ENCODE results near the gene DDX47.

DNA sequence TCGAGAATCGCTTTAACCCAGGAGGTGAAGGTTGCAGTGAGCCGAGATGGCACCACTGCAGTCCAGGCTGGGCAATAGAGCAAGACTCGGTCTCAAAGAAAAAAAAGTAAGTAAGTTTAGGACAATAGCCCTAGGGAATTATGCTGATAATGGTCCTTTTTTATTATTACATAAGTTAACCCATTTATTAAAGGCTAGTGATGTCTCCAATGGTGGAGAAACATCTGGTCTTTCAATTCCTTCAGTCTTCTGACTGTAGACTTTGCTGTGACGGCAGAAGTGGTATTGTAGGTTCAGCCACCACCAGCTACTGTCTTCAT is 27.4 kb downstream of the DDX47 start:
- TF ChIP-seq ESRRA (IDR thresholded peaks at IDR 0.05; ENCODE audit: low read length) = no peak
- TF ChIP-seq, protein P1, sequence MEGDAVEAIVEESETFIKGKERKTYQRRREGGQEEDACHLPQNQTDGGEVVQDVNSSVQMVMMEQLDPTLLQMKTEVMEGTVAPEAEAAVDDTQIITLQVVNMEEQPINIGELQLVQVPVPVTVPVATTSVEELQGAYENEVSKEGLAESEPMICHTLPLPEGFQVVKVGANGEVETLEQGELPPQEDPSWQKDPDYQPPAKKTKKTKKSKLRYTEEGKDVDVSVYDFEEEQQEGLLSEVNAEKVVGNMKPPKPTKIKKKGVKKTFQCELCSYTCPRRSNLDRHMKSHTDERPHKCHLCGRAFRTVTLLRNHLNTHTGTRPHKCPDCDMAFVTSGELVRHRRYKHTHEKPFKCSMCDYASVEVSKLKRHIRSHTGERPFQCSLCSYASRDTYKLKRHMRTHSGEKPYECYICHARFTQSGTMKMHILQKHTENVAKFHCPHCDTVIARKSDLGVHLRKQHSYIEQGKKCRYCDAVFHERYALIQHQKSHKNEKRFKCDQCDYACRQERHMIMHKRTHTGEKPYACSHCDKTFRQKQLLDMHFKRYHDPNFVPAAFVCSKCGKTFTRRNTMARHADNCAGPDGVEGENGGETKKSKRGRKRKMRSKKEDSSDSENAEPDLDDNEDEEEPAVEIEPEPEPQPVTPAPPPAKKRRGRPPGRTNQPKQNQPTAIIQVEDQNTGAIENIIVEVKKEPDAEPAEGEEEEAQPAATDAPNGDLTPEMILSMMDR (IDR thresholded peaks at IDR 0.05 in 2 of 3, conservative IDR thresholded peaks at IDR 0.05 in 1 of 3; ENCODE audit: control insufficient read depth in 2 of 3, extremely low read depth in 1 of 3, insufficient read depth in 1 of 3, low read depth in 3 of 3, low read length in 3 of 3) = no peak

All from GM12878 (cell line).